Measurements from ENCODE around the gene PLA2G5. TPM values are rescaled to one million over a fixed set of nuclear protein-coding genes. Genes with fewer than 3 reads are reported as not detected.

PLA2G5 gene
- total RNA-seq, 1 experiment from 2014 or later: not detected

- H3K9me3 ChIP-seq: no peaks in the 10 kb centered on the region
- BruUV-seq (replicated peaks): no TSS peak
- H3K36me3 ChIP-seq (ENCODE audit: control insufficient read depth, insufficient read depth, low read length): no peaks in the 10 kb centered on the region
- intact Hi-C loops (cut with micrococcal nuclease; ENCODE audit: unreplicated experiment): no loop called here
- no peak for DNase-seq
- ChIA-PET CTCF (no interaction called here), POLR2A (no interaction called here)
- H3K36me3 Mint-ChIP-seq (ENCODE audit: insufficient read depth, unreplicated experiment): no peaks in the 10 kb centered on the region
- no peaks in the 10 kb centered on the region for H3K4me1 ChIP-seq
- H3K27me3 ChIP-seq (replicated peaks; ENCODE audit: control insufficient read depth, insufficient read depth, low read length): no peaks in the 10 kb centered on the region
- H3K27ac Mint-ChIP-seq (ENCODE audit: unreplicated experiment): no peak overlapping the region
- TF ChIP-seq, protein P1, sequence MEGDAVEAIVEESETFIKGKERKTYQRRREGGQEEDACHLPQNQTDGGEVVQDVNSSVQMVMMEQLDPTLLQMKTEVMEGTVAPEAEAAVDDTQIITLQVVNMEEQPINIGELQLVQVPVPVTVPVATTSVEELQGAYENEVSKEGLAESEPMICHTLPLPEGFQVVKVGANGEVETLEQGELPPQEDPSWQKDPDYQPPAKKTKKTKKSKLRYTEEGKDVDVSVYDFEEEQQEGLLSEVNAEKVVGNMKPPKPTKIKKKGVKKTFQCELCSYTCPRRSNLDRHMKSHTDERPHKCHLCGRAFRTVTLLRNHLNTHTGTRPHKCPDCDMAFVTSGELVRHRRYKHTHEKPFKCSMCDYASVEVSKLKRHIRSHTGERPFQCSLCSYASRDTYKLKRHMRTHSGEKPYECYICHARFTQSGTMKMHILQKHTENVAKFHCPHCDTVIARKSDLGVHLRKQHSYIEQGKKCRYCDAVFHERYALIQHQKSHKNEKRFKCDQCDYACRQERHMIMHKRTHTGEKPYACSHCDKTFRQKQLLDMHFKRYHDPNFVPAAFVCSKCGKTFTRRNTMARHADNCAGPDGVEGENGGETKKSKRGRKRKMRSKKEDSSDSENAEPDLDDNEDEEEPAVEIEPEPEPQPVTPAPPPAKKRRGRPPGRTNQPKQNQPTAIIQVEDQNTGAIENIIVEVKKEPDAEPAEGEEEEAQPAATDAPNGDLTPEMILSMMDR (IDR thresholded peaks at IDR 0.05; ENCODE audit: insufficient read depth in 1 of 2, low read depth in 1 of 2, low read length in 1 of 2, severe bottlenecking in 1 of 2, unreplicated experiment in 1 of 2): no peak
- no peak overlapping the region for H3K4me3 Mint-ChIP-seq (ENCODE audit: unreplicated experiment)
- no peak overlapping the region for H3K4me3 ChIP-seq (ENCODE audit: low read depth, low read length)
- no peaks in the 10 kb centered on the region for H3K4me1 Mint-ChIP-seq (ENCODE audit: low read depth, unreplicated experiment)
- H3K27me3 Mint-ChIP-seq (ENCODE audit: insufficient read depth, unreplicated experiment): no peaks in the 10 kb centered on the region
- no peaks in the 10 kb centered on the region for H3K9me3 Mint-ChIP-seq (ENCODE audit: unreplicated experiment)
These were observed 20.1 kb downstream of the PLA2G5 start for GRCh38 chr1:20090119-20090518.

GRCh38 chr1:20090641-20091040 lies 20.6 kb downstream of the PLA2G5 start:
- Mint-ChIP-seq H3K36me3 (ENCODE audit: insufficient read depth, unreplicated experiment) (no peaks in the 10 kb centered on the region), H3K4me3 (ENCODE audit: unreplicated experiment) (no peak overlapping the region), H3K27ac (ENCODE audit: unreplicated experiment) (no peak overlapping the region), H3K9me3 (ENCODE audit: unreplicated experiment) (no peaks in the 10 kb centered on the region), H3K4me1 (ENCODE audit: low read depth, unreplicated experiment) (no peaks in the 10 kb centered on the region), H3K27me3 (ENCODE audit: insufficient read depth, unreplicated experiment) (no peaks in the 10 kb centered on the region)
- POLR2A ChIA-PET: no interaction called here
- Histone ChIP-seq H3K4me1 (no peaks in the 10 kb centered on the region), H3K27me3 (replicated peaks; ENCODE audit: control insufficient read depth, insufficient read depth, low read length) (no peaks in the 10 kb centered on the region), H3K9me3 (no peaks in the 10 kb centered on the region), H3K36me3 (ENCODE audit: control insufficient read depth, insufficient read depth, low read length) (no peaks in the 10 kb centered on the region), H3K4me3 (ENCODE audit: low read depth, low read length) (no peak overlapping the region)
- no TSS peak for BruUV-seq (replicated peaks)
- TF ChIP-seq, protein P1 (IDR thresholded peaks at IDR 0.05; ENCODE audit: insufficient read depth in 1 of 2, low read depth in 1 of 2, low read length in 1 of 2, severe bottlenecking in 1 of 2, unreplicated experiment in 1 of 2): no peak
- CTCF ChIA-PET: no interaction called here
- intact Hi-C loops (cut with micrococcal nuclease; ENCODE audit: unreplicated experiment): no loop called here
- DNase-seq: no peak

- no peaks in the 10 kb centered on the region for H3K9me3 ChIP-seq
- H3K27me3 Mint-ChIP-seq (ENCODE audit: insufficient read depth, unreplicated experiment): no peaks in the 10 kb centered on the region
- no peak overlapping the region for H3K4me3 ChIP-seq (ENCODE audit: low read depth, low read length)
- no peak overlapping the region for H3K4me3 Mint-ChIP-seq (ENCODE audit: unreplicated experiment)
- H3K9me3 Mint-ChIP-seq (ENCODE audit: unreplicated experiment): no peaks in the 10 kb centered on the region
- no peaks in the 10 kb centered on the region for H3K4me1 ChIP-seq
- ChIA-PET POLR2A (no interaction called here), CTCF (no interaction called here)
- DNase-seq: no peak
- intact Hi-C loops (cut with micrococcal nuclease; ENCODE audit: unreplicated experiment): no loop called here
- no peaks in the 10 kb centered on the region for H3K4me1 Mint-ChIP-seq (ENCODE audit: low read depth, unreplicated experiment)
- no peak overlapping the region for H3K27ac Mint-ChIP-seq (ENCODE audit: unreplicated experiment)
- no peaks in the 10 kb centered on the region for H3K36me3 Mint-ChIP-seq (ENCODE audit: insufficient read depth, unreplicated experiment)
- H3K27me3 ChIP-seq (replicated peaks; ENCODE audit: control insufficient read depth, insufficient read depth, low read length): no peaks in the 10 kb centered on the region
- no TSS peak for BruUV-seq (replicated peaks)
- no peaks in the 10 kb centered on the region for H3K36me3 ChIP-seq (ENCODE audit: control insufficient read depth, insufficient read depth, low read length)
- TF ChIP-seq, protein P1 (IDR thresholded peaks at IDR 0.05; ENCODE audit: insufficient read depth in 1 of 2, low read depth in 1 of 2, low read length in 1 of 2, severe bottlenecking in 1 of 2, unreplicated experiment in 1 of 2): no peak
These were observed 23.3 kb downstream of the PLA2G5 start for GRCh38 chr1:20093303-20093702.

Data from Caco-2 (cell line).